Activated naive CD4-positive, alpha-beta T cell treated with anti-CD3 and anti-CD28 coated beads, Interleukin-2, amount 50 U/mL, for 72 hours (primary cell): ENCODE data around the gene CSRNP3. TPM values are rescaled to one million over a fixed set of nuclear protein-coding genes. Genes with fewer than 3 reads are reported as not detected.
A peak's percentile ranks its signal among the peaks of the same experiment; 100 is the strongest.

Source experiments
- ATAC-seq, 2 donors: fragments of 150-1000 bp; cut with Tn5 transposase; 2 replicates each; pipeline ENCODE4 v1.10.0; 2021; ENCODE audit warnings: mild to moderate bottlenecking in 2 of 2, moderate library complexity in 2 of 2
- DNase-seq, 2 donors: peaks; one replicate each; pipeline ENCODE4 v3.0.0; 2021 to 2022; ENCODE audit warnings: low spot score in 2 of 2
- H3K27ac Mint-ChIP-seq, 2 donors: one replicate each; pipeline ENCODE4 v1.8.0; 2022; ENCODE audit warnings: mild to moderate bottlenecking in 2 of 2, mixed read lengths in 2 of 2
- H3K36me3 Mint-ChIP-seq, 2 donors: one replicate each; pipeline ENCODE4 v1.8.0; 2022; ENCODE audit warnings: mixed read lengths in 2 of 2
- H3K9me3 Mint-ChIP-seq, 2 donors: one replicate each; pipeline ENCODE4 v1.8.0; 2022; ENCODE audit warnings: mixed read lengths in 2 of 2
- total RNA-seq, 2 donors: library from RNA; stranded (reverse); gene quantifications; one replicate each; pipeline ENCODE4 v1.2.3, GENCODE V29; 2022

CSRNP3 gene
- total RNA-seq, 2 donors from 2014 or later = not detected

DNA sequence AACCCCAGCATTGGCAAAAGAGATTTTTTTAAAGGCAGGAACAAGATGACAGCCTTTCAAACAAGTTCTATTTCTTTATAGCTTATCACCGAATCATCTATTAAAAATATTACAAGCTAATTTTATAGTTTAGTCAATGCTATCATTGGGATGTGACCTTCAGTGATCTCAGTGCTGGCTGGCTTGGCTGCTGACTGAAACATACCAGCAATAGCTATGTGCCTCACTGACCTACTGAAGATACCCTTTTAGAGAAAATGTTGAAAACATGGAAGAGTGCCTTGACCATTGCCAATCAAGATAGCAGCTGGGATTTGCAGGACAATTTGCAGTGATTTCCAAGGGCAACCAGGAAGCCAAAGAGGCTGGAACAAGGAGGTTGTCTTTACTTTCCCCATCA lies 44.0 kb downstream of the CSRNP3 start:
- DNase-seq (no peak), ATAC-seq (no peak)
- no peak overlapping the region for H3K27ac Mint-ChIP-seq
- no peaks in the 10 kb centered on the region for H3K36me3 Mint-ChIP-seq
- no peaks in the 10 kb centered on the region for H3K9me3 Mint-ChIP-seq

DNA sequence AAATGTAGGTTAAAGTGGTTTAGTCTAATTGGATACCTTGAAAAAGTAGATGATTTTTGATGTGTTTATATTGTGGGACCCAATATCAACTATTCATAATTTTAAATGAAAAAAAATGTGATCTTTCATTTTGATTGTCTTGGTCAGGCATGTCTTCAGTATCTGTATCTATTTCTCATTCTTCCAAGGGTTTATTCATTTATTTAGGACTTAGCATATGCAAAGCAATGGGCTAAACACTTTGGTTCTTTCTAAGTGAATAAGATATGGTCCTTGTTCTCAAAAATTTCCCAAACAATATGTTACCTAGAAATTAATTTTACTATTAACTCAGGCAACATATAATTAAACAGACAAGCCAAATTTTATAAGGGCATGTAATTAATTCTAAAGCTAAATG lies 49.1 kb downstream of the CSRNP3 start:
- ATAC-seq = no peak
- H3K9me3 Mint-ChIP-seq = no peaks in the 10 kb centered on the region
- H3K36me3 Mint-ChIP-seq = no peaks in the 10 kb centered on the region
- no peak overlapping the region for H3K27ac Mint-ChIP-seq
- no peak for DNase-seq

DNA sequence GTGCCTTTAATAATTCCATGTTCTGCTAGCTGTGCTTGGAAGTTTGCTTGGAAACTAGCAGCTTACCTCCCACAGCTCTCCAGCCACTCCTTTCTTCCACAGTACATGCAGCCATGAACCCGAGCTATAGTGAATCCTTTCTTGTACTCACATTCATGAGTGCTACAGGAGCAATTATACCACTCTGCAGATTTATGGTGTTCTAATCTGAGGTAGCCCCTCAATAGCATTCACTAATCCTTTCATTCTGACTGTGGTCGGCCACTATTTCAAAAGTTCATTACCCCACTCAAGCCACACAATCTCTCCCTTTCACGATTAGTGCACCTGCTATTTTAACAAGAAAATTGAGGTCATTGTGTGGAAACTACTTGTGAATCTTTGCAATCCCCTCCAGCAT lies 53.2 kb downstream of the CSRNP3 start:
- no peak for DNase-seq
- H3K36me3 Mint-ChIP-seq = no peaks in the 10 kb centered on the region
- H3K9me3 Mint-ChIP-seq = no peaks in the 10 kb centered on the region
- no peak for ATAC-seq
- no peak overlapping the region for H3K27ac Mint-ChIP-seq

DNA sequence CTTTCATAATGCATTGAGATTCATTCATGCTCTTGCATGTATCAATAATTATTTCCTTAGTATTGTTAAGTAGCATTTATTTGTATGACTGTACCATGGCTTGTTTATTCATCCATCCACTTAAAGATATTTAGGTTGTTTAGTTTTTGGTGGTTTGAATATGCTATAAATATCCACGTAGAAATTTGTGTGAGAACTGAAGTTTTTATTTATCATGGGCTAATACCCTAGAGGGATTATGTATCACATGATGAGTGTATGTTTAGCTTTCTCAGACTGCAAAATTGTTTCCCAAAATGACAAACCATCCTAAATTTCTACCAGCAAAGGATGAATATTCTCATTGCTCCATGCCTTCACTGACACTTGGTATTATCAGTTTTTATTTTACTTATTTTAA lies 55.2 kb downstream of the CSRNP3 start:
- H3K27ac Mint-ChIP-seq = no peak overlapping the region
- H3K36me3 Mint-ChIP-seq = no peaks in the 10 kb centered on the region
- H3K9me3 Mint-ChIP-seq = no peaks in the 10 kb centered on the region
- DNase-seq = no peak
- no peak for ATAC-seq

DNA sequence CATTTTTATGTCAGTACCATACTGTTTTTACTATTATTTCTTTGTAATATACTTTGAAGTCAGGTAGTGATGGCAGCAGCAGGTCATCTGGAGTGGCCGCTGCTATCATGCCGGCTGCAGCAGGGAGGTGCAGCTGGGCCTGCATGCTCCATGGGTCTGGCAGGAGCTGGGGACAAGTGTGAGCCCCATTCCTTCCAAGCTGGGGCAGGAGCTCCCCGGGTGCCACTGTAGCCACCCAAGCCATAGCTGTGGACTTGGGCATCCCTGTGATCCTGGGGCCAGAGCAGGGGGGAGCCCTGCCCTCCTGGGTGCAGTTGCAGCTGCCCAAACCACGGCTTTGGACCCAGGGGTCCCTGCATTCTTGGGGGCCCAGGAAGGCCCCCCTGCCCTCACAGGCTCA lies 59.2 kb downstream of the CSRNP3 start:
- ATAC-seq (no peak), DNase-seq (no peak)
- no peaks in the 10 kb centered on the region for H3K36me3 Mint-ChIP-seq
- H3K27ac Mint-ChIP-seq = no peak overlapping the region
- no peaks in the 10 kb centered on the region for H3K9me3 Mint-ChIP-seq

GRCh38 chr2:165529130-165529529 lies 59.6 kb downstream of the CSRNP3 start:
- Mint-ChIP-seq H3K36me3 (no peaks in the 10 kb centered on the region), H3K9me3 (no peaks in the 10 kb centered on the region), H3K27ac (no peak overlapping the region)
- ATAC-seq (no peak), DNase-seq (no peak)

DNA sequence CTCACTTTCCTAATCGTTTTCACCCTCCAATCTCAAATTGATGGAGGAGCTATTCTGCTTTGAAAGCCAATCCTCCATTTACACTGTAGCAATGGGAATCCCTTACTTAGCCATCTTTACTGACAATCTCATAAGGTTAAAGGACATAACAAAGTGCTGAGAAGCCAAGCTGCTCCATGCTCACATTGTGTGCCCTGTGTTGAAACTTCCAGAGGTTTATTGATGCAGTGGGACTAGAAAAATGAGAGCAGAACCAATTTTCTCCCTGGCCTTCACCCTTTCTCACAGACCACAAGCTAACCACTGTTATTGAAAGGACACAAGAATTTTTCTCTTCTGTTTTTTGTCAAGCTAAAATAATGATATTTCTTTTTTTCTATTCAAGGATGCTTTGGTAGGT lies 63.8 kb downstream of the CSRNP3 start:
- no peaks in the 10 kb centered on the region for H3K36me3 Mint-ChIP-seq
- no peak overlapping the region for H3K27ac Mint-ChIP-seq
- ATAC-seq (no peak), DNase-seq (no peak)
- no peaks in the 10 kb centered on the region for H3K9me3 Mint-ChIP-seq

- Mint-ChIP-seq H3K36me3 (no peaks in the 10 kb centered on the region), H3K9me3 (no peaks in the 10 kb centered on the region), H3K27ac (no peak overlapping the region)
- DNase-seq (no peak), ATAC-seq (no peak)
Observed at GRCh38 chr2:165535471-165535870, 66.0 kb downstream of the CSRNP3 start.

DNA sequence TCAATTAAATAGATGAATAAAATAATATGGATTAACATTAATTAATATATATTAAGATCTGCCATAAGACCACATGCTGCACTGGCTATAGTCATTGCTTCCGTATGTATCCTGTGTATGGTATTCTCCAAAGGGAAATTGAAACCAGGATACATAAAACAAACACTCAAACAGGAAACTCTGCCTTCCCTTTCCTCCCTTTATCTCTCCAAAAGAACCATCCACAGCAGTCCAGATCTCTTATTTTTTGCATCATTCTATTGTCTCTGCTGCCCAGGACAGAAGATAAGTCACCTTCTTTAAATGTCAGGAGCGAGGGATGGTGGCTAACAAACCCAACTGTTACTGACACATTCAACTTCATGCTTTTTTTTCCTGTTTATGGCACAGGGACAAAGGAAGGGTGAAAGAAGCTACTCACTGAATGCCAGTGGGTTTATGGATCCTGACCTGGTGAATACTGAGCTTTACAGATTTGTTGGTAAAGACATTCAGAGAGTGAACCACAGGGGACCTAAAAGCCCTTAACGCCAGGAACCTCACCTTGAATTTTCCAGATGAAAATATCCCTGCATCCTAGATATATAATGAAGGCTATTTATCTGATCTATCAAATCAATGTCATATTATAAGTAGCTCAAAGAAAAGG lies 67.5 kb downstream of the CSRNP3 start:
- DNase-seq (no peak), ATAC-seq (no peak)
- Mint-ChIP-seq H3K27ac (no peak overlapping the region), H3K9me3 (no peaks in the 10 kb centered on the region), H3K36me3 (no peaks in the 10 kb centered on the region)

DNA sequence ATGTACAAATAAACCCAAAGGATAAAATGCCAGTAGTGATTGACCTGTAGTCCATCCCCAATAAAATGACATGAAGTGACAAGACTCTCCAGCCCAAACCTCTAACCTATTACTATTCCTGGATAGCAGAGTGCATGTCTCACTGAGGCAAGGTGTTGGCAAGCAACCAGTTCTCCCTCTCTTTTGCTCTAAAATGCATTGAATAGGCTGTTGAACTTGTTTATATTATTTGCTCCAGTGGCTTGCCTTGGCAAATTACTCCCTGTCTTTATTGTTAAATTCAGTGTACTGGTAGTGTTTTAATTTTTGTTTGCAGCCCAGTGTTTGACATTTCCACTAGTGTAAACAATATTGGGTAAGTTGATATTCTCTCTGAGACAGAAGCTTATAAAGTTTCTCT lies 70.5 kb downstream of the CSRNP3 start:
- Mint-ChIP-seq H3K36me3 (no peaks in the 10 kb centered on the region), H3K27ac (no peak overlapping the region), H3K9me3 (no peaks in the 10 kb centered on the region)
- ATAC-seq (no peak), DNase-seq (no peak)

DNA sequence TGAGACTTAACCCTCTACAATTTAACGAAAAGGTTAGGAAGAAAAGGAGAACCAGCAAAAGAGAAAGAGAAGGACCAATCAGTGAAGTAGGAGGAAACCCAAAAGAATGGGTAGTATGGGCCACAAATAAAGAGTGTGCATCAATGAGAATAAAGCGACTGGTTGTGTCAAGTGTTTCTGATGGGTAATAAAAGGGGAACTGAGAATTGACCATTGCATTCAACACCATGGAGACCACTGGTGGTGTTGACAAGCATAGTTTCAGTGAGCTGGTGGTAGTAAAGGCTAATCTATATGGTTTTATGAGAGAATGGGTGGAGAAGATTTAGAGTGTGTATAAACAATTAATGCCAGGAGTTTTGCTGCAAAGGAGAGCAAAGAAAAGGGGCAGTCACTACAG lies 75.4 kb downstream of the CSRNP3 start:
- Mint-ChIP-seq H3K36me3 (no peaks in the 10 kb centered on the region), H3K9me3 (no peaks in the 10 kb centered on the region), H3K27ac (no peak overlapping the region)
- DNase-seq (no peak), ATAC-seq (no peak)

DNA sequence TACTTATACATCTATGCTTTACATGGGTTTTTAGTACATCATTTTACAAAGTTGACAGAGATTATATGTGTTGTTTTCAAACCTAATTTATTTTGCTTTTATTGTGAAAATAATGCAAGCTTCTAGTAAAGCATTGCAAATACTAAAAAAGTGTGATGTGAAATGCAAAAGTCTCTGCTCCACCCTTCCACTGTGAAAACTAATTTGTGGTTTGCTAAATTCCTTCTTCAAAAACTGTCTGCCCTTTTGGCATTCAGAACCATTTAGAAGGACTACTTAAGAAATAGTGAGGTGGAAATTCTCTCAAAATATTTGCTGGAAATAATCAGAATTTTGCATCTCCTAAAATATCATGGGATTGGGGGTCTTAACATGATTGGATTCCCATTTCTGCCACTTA lies 78.4 kb downstream of the CSRNP3 start:
- no peaks in the 10 kb centered on the region for H3K36me3 Mint-ChIP-seq
- DNase-seq = no peak
- H3K27ac Mint-ChIP-seq = no peak overlapping the region
- H3K9me3 Mint-ChIP-seq = no peaks in the 10 kb centered on the region
- no peak for ATAC-seq

- Mint-ChIP-seq H3K9me3 (no peaks in the 10 kb centered on the region), H3K36me3 (no peaks in the 10 kb centered on the region), H3K27ac (no peak overlapping the region)
- ATAC-seq (no peak), DNase-seq (no peak)
Observed at GRCh38 chr2:165549619-165550018, 80.1 kb downstream of the CSRNP3 start.

DNA sequence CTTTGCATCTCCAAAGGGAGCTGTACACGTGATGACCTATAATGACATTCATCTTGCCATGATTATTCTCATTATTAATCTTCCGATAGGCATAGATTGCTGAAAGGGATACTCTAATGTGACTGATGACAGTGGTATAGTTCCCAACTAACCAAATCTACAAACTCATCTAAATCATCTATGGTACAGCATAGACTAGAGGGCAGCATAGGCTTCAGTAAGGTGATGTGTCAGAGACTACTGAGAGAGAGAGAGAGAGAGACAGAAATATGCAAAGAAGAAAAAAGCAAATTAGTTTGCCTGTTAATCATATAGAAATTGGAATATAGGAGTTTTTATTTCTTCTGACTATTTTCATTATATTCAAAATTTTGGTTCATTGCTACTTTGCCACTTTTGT lies 89.3 kb downstream of the CSRNP3 start:
- Mint-ChIP-seq H3K27ac (no peak overlapping the region), H3K36me3 (no peaks in the 10 kb centered on the region), H3K9me3 (no peaks in the 10 kb centered on the region)
- ATAC-seq (no peak), DNase-seq (no peak)

DNA sequence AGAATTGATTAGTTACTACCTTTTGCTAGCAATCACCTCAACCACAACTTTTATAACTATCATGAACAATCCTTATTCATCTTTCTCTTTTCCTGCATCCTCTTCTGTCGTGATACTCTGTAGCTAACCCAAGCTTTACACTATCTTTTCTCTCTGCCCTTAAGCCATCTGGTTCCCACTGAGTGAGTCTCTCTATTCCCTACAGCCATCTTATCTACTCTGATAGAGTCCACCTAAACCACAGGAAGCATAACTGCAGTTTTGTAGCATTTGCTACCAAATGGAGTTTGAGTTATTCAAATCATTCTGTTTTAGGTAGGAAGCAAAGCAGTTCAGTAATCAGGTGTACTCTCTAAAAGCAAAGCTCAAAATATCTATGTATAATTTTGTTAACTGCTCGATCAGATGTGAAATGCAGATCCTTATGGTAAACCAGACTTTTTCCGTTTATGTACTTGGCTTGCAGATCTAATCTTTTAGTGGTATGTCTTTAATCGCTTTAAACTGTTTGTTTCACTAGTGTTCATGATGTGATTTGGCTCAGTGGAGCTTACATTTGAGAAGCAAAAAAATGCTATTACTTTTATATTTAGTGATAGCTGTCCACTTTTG lies 91.0 kb downstream of the CSRNP3 start:
- DNase-seq (no peak), ATAC-seq (no peak)
- H3K27ac Mint-ChIP-seq = no peak overlapping the region
- H3K36me3 Mint-ChIP-seq = no peaks in the 10 kb centered on the region
- H3K9me3 Mint-ChIP-seq = no peaks in the 10 kb centered on the region

DNA sequence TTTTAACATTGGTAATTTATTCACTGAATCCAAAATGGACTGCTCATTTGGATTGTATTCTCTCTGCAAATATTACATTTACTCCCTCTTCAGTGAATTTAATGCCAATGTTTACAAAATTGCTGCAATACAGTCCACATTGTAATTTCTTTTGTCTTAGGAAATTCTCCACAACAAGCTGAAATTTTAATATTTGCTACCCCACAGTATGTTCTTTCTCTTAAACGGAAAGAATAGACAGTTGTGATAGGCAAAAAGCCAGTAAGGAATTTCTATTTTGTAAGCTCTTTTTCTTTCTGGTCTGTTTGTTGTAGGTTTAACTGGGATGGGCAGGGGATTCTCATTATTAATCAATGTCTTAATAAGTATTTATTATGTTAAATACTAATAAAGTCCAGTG lies 92.0 kb downstream of the CSRNP3 start:
- H3K27ac Mint-ChIP-seq = no peak overlapping the region
- no peaks in the 10 kb centered on the region for H3K9me3 Mint-ChIP-seq
- DNase-seq (no peak), ATAC-seq (no peak)
- no peaks in the 10 kb centered on the region for H3K36me3 Mint-ChIP-seq

DNA sequence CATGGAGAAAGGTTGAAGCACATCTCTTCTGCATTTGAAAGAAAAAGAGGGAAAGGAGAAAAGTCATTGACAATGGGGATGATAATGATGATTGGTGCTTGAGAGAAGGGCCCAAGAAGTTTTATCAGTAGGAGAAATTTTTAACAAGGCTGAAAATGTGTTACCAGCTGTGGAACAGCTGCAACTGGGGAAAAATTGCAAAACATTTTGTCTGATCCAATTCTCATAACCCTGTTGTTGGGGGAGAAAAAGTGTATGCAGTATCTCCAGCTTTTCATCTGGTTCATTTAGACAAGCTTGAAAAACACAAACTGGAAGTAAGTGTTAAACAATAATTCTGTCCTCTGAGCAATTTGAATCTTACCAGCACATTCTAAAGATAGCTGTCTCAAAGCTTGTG lies 92.7 kb downstream of the CSRNP3 start:
- no peaks in the 10 kb centered on the region for H3K36me3 Mint-ChIP-seq
- no peak for DNase-seq
- no peaks in the 10 kb centered on the region for H3K9me3 Mint-ChIP-seq
- no peak for ATAC-seq
- H3K27ac Mint-ChIP-seq = no peak overlapping the region

- DNase-seq (no peak), ATAC-seq (peak in 1 of 2 donors; percentile 63)
- no peaks in the 10 kb centered on the region for H3K36me3 Mint-ChIP-seq
- H3K27ac Mint-ChIP-seq = no peak overlapping the region
- no peaks in the 10 kb centered on the region for H3K9me3 Mint-ChIP-seq
Observed at GRCh38 chr2:165563468-165564225, 94.1 kb downstream of the CSRNP3 start.
